ENCODE results near the gene C3orf49. TPM values are rescaled to one million over a fixed set of nuclear protein-coding genes. Genes with fewer than 3 reads are reported as not detected.

Gene C3orf49
- not detected for total RNA-seq

- H3K27ac Mint-ChIP-seq = no peak within 1 kb of the TSS
- no peaks in the 10 kb centered on the region for H3K4me1 Mint-ChIP-seq
- H3K36me3 Mint-ChIP-seq (ENCODE audit: low read depth) = no peaks in the 10 kb centered on the region
- no peaks in the 10 kb centered on the region for H3K27me3 Mint-ChIP-seq
- no peak within 1 kb of the TSS for H3K4me3 Mint-ChIP-seq
- no peaks in the 10 kb centered on the region for H3K9me3 Mint-ChIP-seq
- no peak for ATAC-seq (replicated peaks)
Measured at GRCh38 chr3:63819151-63819398, at the start of gene C3orf49. Gene C3orf49, plus strand, starts transcription at chr3:63819299. Its CDS starts 173 bp downstream, at chr3:63819472.

DNA sequence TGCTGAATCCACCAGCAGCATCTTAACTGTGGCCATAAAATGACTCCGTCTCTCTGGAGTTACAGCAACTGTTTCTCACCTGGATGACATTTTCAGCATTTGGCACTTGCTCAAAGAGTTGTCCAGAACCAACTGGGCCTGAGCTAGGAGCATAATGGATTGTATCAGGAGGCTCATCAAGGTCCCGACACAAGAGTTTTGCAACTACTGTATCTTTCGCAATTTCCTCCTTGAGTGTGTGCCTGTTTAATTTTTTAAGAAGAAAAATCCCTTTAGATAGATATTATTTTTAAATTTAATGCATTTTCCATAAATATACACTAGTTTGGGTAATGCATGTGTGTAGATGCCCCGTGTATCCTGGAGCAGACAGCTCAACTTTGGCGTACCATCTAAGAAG, 44.3 kb upstream of the C3orf49 start:
- Mint-ChIP-seq H3K4me3 (no peak overlapping the region), H3K27me3 (peaks cover 3% of the 10 kb centered on the region), H3K27ac (no peak overlapping the region), H3K9me3 (no peaks in the 10 kb centered on the region), H3K4me1 (no peaks in the 10 kb centered on the region), H3K36me3 (ENCODE audit: low read depth) (no peaks in the 10 kb centered on the region)
- ATAC-seq (replicated peaks) = no peak

DNA sequence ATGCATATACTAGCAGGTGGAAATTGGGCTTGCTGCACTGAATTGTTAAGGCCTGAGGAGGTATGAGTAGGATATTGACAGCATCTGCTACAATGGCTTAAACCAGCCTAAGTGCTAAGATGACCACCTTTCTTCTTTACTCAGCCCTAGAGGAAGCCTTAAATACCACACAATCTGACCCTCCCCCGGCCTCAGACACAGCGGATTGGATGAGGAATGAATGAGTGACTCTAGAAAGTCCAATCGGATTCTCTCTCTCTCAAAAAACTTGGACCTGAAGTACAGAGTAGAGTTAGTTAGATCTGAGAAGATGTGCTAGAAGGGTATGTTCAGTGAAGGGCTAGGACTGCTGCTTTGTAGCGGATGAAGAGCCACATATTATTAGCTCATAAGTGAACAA, 39.9 kb upstream of the C3orf49 start:
- H3K36me3 Mint-ChIP-seq (ENCODE audit: low read depth) = no peaks in the 10 kb centered on the region
- H3K4me3 Mint-ChIP-seq = no peak overlapping the region
- H3K9me3 Mint-ChIP-seq = no peaks in the 10 kb centered on the region
- ATAC-seq (replicated peaks) = no peak
- H3K4me1 Mint-ChIP-seq = no peaks in the 10 kb centered on the region
- H3K27ac Mint-ChIP-seq = no peak overlapping the region
- H3K27me3 Mint-ChIP-seq = no peaks in the 10 kb centered on the region

DNA sequence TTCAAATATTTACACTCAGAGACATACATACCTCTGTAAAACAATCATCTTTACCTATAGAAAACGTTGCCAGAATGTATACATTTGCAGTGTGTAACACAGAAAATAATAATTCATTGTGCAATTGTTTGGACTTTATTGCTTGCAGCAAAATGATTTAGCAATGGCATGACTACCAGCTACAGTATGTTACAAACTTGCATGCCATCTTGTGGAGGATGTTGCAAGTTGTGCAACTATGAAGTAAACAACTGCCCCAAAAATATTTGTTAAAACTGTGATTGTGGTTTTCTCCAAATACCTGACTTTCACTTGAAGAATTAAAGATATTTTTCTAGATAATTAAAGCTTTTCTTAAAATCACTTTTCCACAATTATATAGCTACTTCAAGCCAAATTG, 27.1 kb upstream of the C3orf49 start:
- Mint-ChIP-seq H3K27ac (no peak overlapping the region), H3K4me1 (no peaks in the 10 kb centered on the region), H3K27me3 (peaks cover 9% of the 10 kb centered on the region), H3K9me3 (no peaks in the 10 kb centered on the region), H3K36me3 (ENCODE audit: low read depth) (no peaks in the 10 kb centered on the region), H3K4me3 (no peak overlapping the region)
- ATAC-seq (replicated peaks) = no peak

- Mint-ChIP-seq H3K27ac (no peak overlapping the region), H3K9me3 (no peaks in the 10 kb centered on the region), H3K4me1 (no peaks in the 10 kb centered on the region), H3K27me3 (peaks cover 3% of the 10 kb centered on the region), H3K4me3 (no peak overlapping the region), H3K36me3 (ENCODE audit: low read depth) (no peaks in the 10 kb centered on the region)
- ATAC-seq (replicated peaks) = no peak
Measured at GRCh38 chr3:63795438-63795837, 23.7 kb upstream of the C3orf49 start.

GRCh38 chr3:63798544-63798943, 20.6 kb upstream of the C3orf49 start:
- no peaks in the 10 kb centered on the region for H3K4me1 Mint-ChIP-seq
- H3K27me3 Mint-ChIP-seq = peaks cover 3% of the 10 kb centered on the region
- H3K9me3 Mint-ChIP-seq = no peaks in the 10 kb centered on the region
- no peak overlapping the region for H3K4me3 Mint-ChIP-seq
- no peaks in the 10 kb centered on the region for H3K36me3 Mint-ChIP-seq (ENCODE audit: low read depth)
- no peak overlapping the region for H3K27ac Mint-ChIP-seq
- no peak for ATAC-seq (replicated peaks)

DNA sequence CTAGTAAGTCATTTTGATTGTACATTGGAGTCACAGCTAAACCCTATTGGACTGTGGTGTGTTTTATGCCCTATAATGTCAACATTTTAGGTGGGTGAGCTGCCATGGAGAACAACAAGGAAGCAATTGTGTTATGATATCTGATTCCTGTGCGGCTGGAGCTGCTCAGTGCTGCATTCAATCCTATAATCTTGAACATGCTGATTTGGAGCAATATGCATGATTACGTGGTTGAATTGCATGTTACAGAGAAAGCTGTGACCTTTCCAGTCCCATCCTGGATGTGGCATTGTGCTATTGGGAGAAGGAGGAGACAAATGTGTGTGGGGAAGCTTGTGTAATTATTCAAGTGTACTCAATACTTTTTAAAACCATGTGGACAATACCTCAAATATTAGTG, 20.1 kb upstream of the C3orf49 start:
- no peak overlapping the region for H3K27ac Mint-ChIP-seq
- ATAC-seq (replicated peaks) = no peak
- H3K4me3 Mint-ChIP-seq = no peak overlapping the region
- H3K27me3 Mint-ChIP-seq = peaks cover 3% of the 10 kb centered on the region
- H3K9me3 Mint-ChIP-seq = no peaks in the 10 kb centered on the region
- H3K36me3 Mint-ChIP-seq (ENCODE audit: low read depth) = no peaks in the 10 kb centered on the region
- H3K4me1 Mint-ChIP-seq = no peaks in the 10 kb centered on the region

GRCh38 chr3:63800097-63800496, 19.0 kb upstream of the C3orf49 start:
- Mint-ChIP-seq H3K9me3 (no peaks in the 10 kb centered on the region), H3K27ac (no peak overlapping the region), H3K36me3 (ENCODE audit: low read depth) (no peaks in the 10 kb centered on the region), H3K27me3 (peaks cover 3% of the 10 kb centered on the region), H3K4me3 (no peak overlapping the region), H3K4me1 (no peaks in the 10 kb centered on the region)
- no peak for ATAC-seq (replicated peaks)

- no peaks in the 10 kb centered on the region for H3K4me1 Mint-ChIP-seq
- H3K36me3 Mint-ChIP-seq (ENCODE audit: low read depth) = no peaks in the 10 kb centered on the region
- no peak overlapping the region for H3K27ac Mint-ChIP-seq
- H3K27me3 Mint-ChIP-seq = no peaks in the 10 kb centered on the region
- no peak overlapping the region for H3K4me3 Mint-ChIP-seq
- ATAC-seq (replicated peaks) = no peak
- H3K9me3 Mint-ChIP-seq = no peaks in the 10 kb centered on the region
Measured at GRCh38 chr3:63803911-63804310, 15.2 kb upstream of the C3orf49 start.

DNA sequence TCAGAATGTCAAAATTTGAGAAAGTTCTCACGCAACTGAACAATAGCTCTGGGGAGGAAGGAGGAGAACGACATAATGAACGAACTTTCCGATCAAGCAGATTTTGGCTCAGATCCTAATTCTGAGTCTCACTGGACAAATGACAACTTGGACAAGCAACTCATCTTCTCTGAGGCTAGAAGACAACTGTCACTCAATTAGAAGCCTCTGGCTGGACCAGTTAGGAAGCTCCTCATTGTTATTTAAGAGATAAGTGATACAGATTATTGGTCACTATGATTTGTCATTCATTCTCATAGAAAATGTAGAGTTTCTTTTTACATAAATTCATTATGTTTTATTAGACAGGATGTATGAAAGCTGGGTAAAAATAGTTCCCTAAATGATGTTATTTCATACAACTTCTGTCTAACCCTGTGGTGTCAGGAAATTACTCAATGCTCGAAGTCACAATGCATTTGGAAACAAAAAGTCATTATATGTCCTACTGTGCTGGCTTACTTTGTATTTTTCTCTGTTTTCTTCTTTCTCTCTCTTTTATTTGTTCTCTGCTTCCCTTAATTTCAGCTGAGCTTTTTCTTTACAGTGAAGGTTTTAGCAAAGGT, 11.0 kb upstream of the C3orf49 start:
- H3K27me3 Mint-ChIP-seq = no peaks in the 10 kb centered on the region
- no peaks in the 10 kb centered on the region for H3K9me3 Mint-ChIP-seq
- H3K4me1 Mint-ChIP-seq = peaks cover 5% of the 10 kb centered on the region
- H3K36me3 Mint-ChIP-seq (ENCODE audit: low read depth) = no peaks in the 10 kb centered on the region
- no peak for ATAC-seq (replicated peaks)
- H3K4me3 Mint-ChIP-seq = no peak overlapping the region
- no peak overlapping the region for H3K27ac Mint-ChIP-seq

DNA sequence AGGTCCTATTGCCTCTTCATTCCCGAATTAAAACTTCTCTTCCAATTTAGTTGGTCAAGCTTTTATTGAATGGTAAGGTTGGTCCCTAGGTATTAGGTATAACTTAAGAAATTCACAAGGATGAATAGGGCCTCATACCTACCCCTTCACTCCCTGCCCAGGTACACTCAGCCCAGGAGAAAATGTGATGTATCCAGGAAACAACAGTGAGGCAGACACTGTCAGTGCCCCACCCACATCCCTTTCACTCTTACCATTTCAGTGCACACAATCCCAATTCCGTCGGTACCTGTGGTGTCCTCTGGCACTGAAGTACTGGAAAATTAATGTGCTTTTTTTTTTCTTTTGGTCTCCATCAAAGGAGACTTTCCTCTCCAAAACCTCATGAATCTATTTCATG, 10.5 kb upstream of the C3orf49 start:
- Mint-ChIP-seq H3K27ac (no peak overlapping the region), H3K4me1 (peaks cover 5% of the 10 kb centered on the region), H3K9me3 (no peaks in the 10 kb centered on the region), H3K27me3 (no peaks in the 10 kb centered on the region), H3K4me3 (no peak overlapping the region), H3K36me3 (ENCODE audit: low read depth) (no peaks in the 10 kb centered on the region)
- ATAC-seq (replicated peaks) = no peak

DNA sequence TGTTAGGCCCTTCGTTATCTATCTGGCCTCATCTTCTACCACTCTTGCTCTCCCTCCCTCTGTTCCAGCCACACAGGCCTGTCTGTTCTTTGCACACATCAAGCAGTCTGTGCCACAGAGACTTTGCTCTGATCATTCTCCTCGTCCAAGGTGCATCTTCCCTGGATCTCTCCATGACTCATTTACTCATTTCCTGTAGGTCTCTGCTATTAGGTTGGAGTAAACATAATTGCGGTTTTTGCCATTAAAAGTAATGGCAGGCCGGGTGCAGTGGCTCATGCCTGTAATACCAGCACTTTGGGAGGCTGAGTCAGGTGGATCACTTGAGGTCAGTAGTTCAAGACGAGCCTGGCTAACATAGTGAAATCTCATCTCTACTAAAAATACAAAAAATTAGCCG, 9.5 kb upstream of the C3orf49 start:
- no peak overlapping the region for H3K4me3 Mint-ChIP-seq
- no peaks in the 10 kb centered on the region for H3K9me3 Mint-ChIP-seq

GRCh38 chr3:63814237-63814636, 4.9 kb upstream of the C3orf49 start:
- no peaks in the 10 kb centered on the region for H3K9me3 Mint-ChIP-seq
- no peak for ATAC-seq (replicated peaks)
- peaks cover 5% of the 10 kb centered on the region for H3K4me1 Mint-ChIP-seq
- H3K27me3 Mint-ChIP-seq = no peaks in the 10 kb centered on the region
- no peak overlapping the region for H3K4me3 Mint-ChIP-seq
- no peaks in the 10 kb centered on the region for H3K36me3 Mint-ChIP-seq (ENCODE audit: low read depth)
- H3K27ac Mint-ChIP-seq = no peak overlapping the region

More for the DNA sequence above, 9.5 kb upstream of the C3orf49 start:
- no peak for ATAC-seq (replicated peaks)
- Mint-ChIP-seq H3K27me3 (no peaks in the 10 kb centered on the region), H3K27ac (no peak overlapping the region), H3K36me3 (ENCODE audit: low read depth) (no peaks in the 10 kb centered on the region), H3K4me1 (peaks cover 5% of the 10 kb centered on the region)

DNA sequence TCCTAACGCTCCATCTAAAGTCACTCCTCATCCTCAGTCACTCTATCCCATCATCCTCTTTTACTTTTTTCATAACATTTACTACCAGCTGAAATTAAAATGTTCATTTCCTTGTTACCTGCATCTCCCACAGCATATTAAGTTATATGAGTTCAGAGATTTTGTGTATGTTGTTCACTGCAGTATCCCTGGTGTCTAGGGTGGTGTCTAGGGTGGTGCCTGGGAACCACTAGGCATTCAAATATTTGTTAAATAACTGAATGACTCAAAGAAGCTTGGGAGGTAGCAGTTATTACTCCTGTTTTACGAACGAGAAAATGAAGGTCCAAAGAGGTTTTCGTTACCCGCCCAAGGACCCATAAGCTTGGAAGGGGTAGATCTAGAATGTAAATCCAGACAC, 1.9 kb upstream of the C3orf49 start:
- no peaks in the 10 kb centered on the region for H3K4me1 Mint-ChIP-seq
- no peaks in the 10 kb centered on the region for H3K27me3 Mint-ChIP-seq
- H3K4me3 Mint-ChIP-seq = no peak overlapping the region
- H3K36me3 Mint-ChIP-seq (ENCODE audit: low read depth) = no peaks in the 10 kb centered on the region
- H3K9me3 Mint-ChIP-seq = no peaks in the 10 kb centered on the region
- H3K27ac Mint-ChIP-seq = no peak overlapping the region
- no peak for ATAC-seq (replicated peaks)

DNA sequence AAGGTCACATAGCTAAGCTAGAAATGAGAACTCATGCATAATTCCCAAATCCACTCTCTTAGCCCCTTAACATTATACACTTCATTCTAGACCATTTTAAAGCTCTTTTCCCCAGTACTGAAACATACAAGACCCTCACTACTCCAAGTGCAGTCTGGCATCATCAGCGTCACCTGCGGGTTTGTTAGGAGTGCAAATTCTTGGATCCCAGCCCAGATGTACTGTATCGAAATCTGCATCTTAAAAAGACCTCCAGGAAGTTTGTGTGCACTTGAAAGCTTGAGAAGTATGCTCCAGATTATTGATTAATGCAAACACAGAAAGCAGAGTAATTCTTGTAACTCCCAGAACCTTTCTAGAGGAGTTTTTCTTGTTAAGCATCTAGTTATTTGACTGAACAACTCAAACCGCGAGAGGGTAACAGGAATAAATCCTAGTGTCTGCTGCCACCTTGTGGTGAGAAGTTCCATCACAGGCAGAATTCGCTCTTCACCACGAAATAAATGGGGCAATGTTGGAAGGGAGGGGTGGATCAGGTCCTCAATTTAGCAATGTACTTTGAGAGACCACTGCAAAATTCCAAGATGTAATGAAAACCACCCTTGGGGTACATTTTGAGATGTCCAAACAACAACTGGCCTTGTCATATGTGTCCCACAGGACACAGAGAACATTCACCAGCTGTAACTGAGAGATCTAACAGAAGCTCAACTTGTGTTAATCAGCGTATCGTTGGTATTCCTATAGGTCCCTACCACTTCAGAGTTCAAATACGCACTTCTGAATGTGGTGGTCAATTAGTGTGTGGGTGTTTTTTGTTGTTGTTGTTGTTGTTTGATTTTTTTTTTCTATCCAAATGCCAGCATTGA, 583 bp upstream of the C3orf49 start:
- H3K9me3 Mint-ChIP-seq = no peaks in the 10 kb centered on the region
- ATAC-seq (replicated peaks) = peak; percentile 39
- no peaks in the 10 kb centered on the region for H3K36me3 Mint-ChIP-seq (ENCODE audit: low read depth)
- no peaks in the 10 kb centered on the region for H3K4me1 Mint-ChIP-seq
- H3K27me3 Mint-ChIP-seq = no peaks in the 10 kb centered on the region
- H3K4me3 Mint-ChIP-seq = no peak overlapping the region
- no peak overlapping the region for H3K27ac Mint-ChIP-seq
